Cardiac muscle cell (in vitro differentiated cells and primary cell): Measurements from ENCODE around the gene LRIG3. TPM values are rescaled to one million over a fixed set of nuclear protein-coding genes. Genes with fewer than 3 reads are reported as not detected.

Experiments used
- DNase-seq, 2 donors: peaks; one replicate each; pipeline versions ENCODE4 v3.0.0 to v3.0.0-alpha.2; 2010 to 2017; ENCODE audit warnings: low read depth in 1 of 2, low spot score in 1 of 2
- H3K27ac ChIP-seq: fragments of 200-600 bp; sonication (generic); 2 replicates; pipeline ENCODE4 v1.5.1; 2016
- H3K27me3 ChIP-seq: fragments of 200-600 bp; sonication (generic); 2 replicates; pipeline ENCODE4 v1.6.0; 2016; ENCODE audit warnings: control low read depth
- H3K36me3 ChIP-seq: fragments of 200-600 bp; sonication (generic); 2 replicates; pipeline ENCODE4 v1.5.1; 2016; ENCODE audit warnings: control low read depth
- H3K4me1 ChIP-seq: fragments of 200-600 bp; sonication (generic); 2 replicates; pipeline ENCODE4 v1.8.1; 2017; ENCODE audit warnings: low read depth, mild to moderate bottlenecking, mixed run types
- H3K4me3 ChIP-seq: fragments of 200-600 bp; sonication (generic); 2 replicates; pipeline ENCODE4 v1.5.1; 2016; ENCODE audit warnings: mild to moderate bottlenecking
- H3K9me3 ChIP-seq: fragments of 200-600 bp; sonication (generic); 2 replicates; pipeline ENCODE4 v1.5.1; 2017; ENCODE audit warnings: low read depth, mild to moderate bottlenecking, control low read depth
- polyA plus RNA-seq: library from polyadenylated mRNA; unstranded; fragments of >200 nt; fragmentation: Nextera tagmentation; extraction: Ambion mirVana; gene quantifications from 2 replicates; pipeline ENCODE4 v1.2.1, GENCODE V29; 2016
- total RNA-seq: library from RNA; depleted of rRNA; stranded (reverse); fragments of >200 nt; gene quantifications from 2 replicates; pipeline ENCODE4 v1.2.3, GENCODE V29; 2016
- TF ChIP-seq, protein P1 (sequence below): IDR thresholded peaks from 2 replicates; pipeline ENCODE4 v1.5.1; 2012; ENCODE audit warnings: low read depth, mild to moderate bottlenecking, low read length

Gene LRIG3
- total and polyA plus RNA-seq, 2 experiments from 2014 or later = 8.5 to 24.2 TPM

- TF ChIP-seq, protein P1, sequence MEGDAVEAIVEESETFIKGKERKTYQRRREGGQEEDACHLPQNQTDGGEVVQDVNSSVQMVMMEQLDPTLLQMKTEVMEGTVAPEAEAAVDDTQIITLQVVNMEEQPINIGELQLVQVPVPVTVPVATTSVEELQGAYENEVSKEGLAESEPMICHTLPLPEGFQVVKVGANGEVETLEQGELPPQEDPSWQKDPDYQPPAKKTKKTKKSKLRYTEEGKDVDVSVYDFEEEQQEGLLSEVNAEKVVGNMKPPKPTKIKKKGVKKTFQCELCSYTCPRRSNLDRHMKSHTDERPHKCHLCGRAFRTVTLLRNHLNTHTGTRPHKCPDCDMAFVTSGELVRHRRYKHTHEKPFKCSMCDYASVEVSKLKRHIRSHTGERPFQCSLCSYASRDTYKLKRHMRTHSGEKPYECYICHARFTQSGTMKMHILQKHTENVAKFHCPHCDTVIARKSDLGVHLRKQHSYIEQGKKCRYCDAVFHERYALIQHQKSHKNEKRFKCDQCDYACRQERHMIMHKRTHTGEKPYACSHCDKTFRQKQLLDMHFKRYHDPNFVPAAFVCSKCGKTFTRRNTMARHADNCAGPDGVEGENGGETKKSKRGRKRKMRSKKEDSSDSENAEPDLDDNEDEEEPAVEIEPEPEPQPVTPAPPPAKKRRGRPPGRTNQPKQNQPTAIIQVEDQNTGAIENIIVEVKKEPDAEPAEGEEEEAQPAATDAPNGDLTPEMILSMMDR = no peak
- H3K27ac ChIP-seq = peak overlapping the region; percentile 86
These were observed 1.8 kb downstream of the LRIG3 start for GRCh38 chr12:58918469-58918844.

GRCh38 chr12:58917699-58918468, 2.4 kb downstream of the LRIG3 start:
- Histone ChIP-seq H3K4me3 (peak overlapping the region; percentile 61), H3K36me3 (no peaks in the 10 kb centered on the region), H3K27me3 (no peaks in the 10 kb centered on the region), H3K4me1 (peaks cover 45% of the 10 kb centered on the region), H3K27ac (peak overlapping the region; percentile 78), H3K9me3 (no peaks in the 10 kb centered on the region)
- no peak for DNase-seq
- TF ChIP-seq, protein P1 = no peak

More at GRCh38 chr12:58918469-58918844, 1.8 kb downstream of the LRIG3 start:
- Histone ChIP-seq H3K36me3 (no peaks in the 10 kb centered on the region), H3K4me3 (peak overlapping the region; percentile 61), H3K4me1 (peaks cover 45% of the 10 kb centered on the region), H3K9me3 (no peaks in the 10 kb centered on the region), H3K27me3 (no peaks in the 10 kb centered on the region)
- DNase-seq = no peak

DNA sequence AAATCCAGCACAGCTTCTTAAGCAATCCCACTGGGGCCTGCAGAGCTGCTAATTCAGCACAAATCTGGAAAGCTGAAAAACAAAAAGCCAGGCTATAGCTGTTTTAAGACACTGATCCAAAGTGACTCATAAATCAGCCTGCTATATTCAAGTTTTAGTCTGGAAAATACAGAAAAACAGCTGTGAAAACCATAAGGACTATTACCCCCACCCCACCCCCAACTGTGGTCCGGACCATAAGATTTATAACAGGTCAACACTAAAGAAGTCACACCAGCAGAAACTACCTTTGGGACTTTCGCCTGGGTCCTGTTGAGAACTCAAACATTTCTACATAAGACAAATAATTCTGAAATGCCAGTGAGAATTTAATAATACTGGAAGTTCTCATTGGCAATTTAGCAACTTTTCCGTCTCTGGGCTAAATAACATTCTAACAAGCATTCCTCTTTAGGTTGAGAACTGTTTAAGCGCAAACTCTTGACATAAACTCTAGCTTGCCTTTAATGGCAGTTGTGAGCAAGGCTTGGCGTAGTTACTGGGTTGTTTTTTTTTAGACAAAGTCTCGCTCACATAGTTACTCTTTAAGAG, 3.3 kb downstream of the LRIG3 start:
- Histone ChIP-seq H3K27me3 (no peaks in the 10 kb centered on the region), H3K4me3 (peak overlapping the region; percentile 61), H3K27ac (peak overlapping the region; percentile 78), H3K36me3 (no peaks in the 10 kb centered on the region), H3K4me1 (peaks cover 45% of the 10 kb centered on the region), H3K9me3 (no peaks in the 10 kb centered on the region)
- peak in 1 of 2 donors; percentile 67 for DNase-seq
- TF ChIP-seq, protein P1 = no peak

DNA sequence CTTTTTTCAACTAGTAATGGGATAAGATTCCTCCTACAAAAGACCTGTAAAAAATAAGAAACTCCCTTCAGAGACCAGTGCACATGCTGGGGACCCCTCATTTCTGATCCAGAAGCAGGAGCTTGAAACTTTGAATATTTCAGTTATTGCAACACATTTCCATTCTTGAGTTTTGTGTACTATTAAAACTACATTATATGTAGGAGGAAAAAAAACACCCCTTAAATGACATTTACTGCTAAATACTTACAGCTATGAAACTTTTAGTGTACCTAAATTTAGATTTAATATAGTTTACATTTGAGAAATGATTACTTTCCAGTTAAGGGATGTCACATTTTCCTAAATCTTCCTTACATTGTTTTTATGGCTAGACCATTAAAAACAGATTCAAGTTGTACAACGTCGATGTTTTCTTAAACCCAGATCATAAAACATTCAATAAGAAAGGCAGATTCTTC, 4.1 kb downstream of the LRIG3 start:
- Histone ChIP-seq H3K36me3 (no peaks in the 10 kb centered on the region), H3K4me1 (peaks cover 44% of the 10 kb centered on the region), H3K9me3 (no peaks in the 10 kb centered on the region), H3K4me3 (peak overlapping the region; percentile 61), H3K27me3 (no peaks in the 10 kb centered on the region), H3K27ac (peak overlapping the region; percentile 78)
- DNase-seq = no peak
- TF ChIP-seq, protein P1 = no peak

DNA sequence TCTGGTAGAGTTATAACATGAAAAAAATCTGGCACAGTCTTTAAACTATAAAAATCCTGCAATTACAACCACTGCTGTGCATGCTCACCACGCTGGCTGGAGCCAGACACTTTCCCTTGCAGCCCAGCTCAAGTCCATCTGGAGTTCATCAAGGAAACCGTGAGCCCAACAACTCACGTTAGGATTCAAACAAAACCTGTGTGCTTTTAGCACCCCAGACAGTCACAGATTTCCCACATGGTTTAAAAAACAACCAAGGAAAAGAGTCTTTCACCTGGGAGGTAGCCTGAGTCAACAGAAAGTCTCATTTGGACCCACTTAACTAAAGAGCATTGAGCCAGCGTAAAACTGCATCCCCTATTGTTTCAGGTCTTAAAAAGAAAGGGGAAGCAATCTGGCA, 4.7 kb downstream of the LRIG3 start:
- TF ChIP-seq, protein P1 = no peak
- H3K4me1 ChIP-seq = peaks cover 39% of the 10 kb centered on the region
- peak overlapping the region; percentile 61 for H3K4me3 ChIP-seq
- no peaks in the 10 kb centered on the region for H3K36me3 ChIP-seq
- peak overlapping the region; percentile 54 for H3K27ac ChIP-seq
- H3K9me3 ChIP-seq = no peaks in the 10 kb centered on the region
- peak; percentile 63 to 64 for DNase-seq
- H3K27me3 ChIP-seq = no peaks in the 10 kb centered on the region
